HEK293 (cell line): ENCODE data around the gene DNMBP.

Source experiments
- CTCF ChIA-PET: fragments of 350-600 bp; formaldehyde crosslinking; extraction: SDS; loops from one replicate; lab custom pipeline; 2021; ENCODE audit warnings: antibody characterized with exemption; lab: Yijun Ruan, JAX
- POLR2A ChIA-PET: fragments of 300-600 bp; formaldehyde crosslinking; extraction: SDS; loops from one replicate; lab custom pipeline; 2020; ENCODE audit warnings: antibody characterized with exemption, inconsistent platforms; lab: Yijun Ruan, JAX
- H3K27ac ChIP-seq: fragments of 200-500 bp; sonication (Bioruptor generic); 2 replicates; pipeline ENCODE4 v1.5.1; 2014; ENCODE audit warnings: low read depth, low read length, control low read depth, inconsistent platforms; ENCODE audit errors: extremely low read depth
- H3K36me3 ChIP-seq, 2 experiments: fragments of 200-500 bp in 1 of 2; sonication (Bioruptor generic) in 1 of 2; 1 replicate in 1 of 2; 2 replicates in 1 of 2; pipeline ENCODE4 v1.5.1; 2014 to 2017; ENCODE audit warnings: inconsistent platforms in 2 of 2, low read length in 2 of 2; ENCODE audit not compliant: control insufficient read depth in 2 of 2, insufficient read depth in 1 of 2
- H3K4me1 ChIP-seq: fragments of 200-500 bp; sonication (Bioruptor generic); 2 replicates; pipeline ENCODE4 v1.5.1; 2014; ENCODE audit warnings: mild to moderate bottlenecking, low read length, inconsistent platforms; ENCODE audit not compliant: control insufficient read depth, insufficient read depth
- H3K4me3 ChIP-seq: 2 replicates; pipeline ENCODE4 v1.5.1; 2011; ENCODE audit warnings: low read depth, mild to moderate bottlenecking, control low read depth, low read length, moderate library complexity
- H3K9me3 ChIP-seq: fragments of 200-500 bp; sonication (Bioruptor generic); 2 replicates; pipeline ENCODE4 v1.5.1; 2014; ENCODE audit warnings: low read depth, low read length, inconsistent platforms; ENCODE audit not compliant: control insufficient read depth, insufficient read depth
- KLF10 ChIP-seq: fragments of 450-650 bp; IDR thresholded peaks from 2 replicates; pipeline ENCODE4 v1.5.1; 2018; ENCODE audit warnings: missing biosample characterization, mild to moderate bottlenecking, missing genetic modification characterization
- ZFP3 ChIP-seq: fragments of 450-650 bp; formaldehyde crosslinking; IDR thresholded peaks from 2 replicates; pipeline ENCODE4 v1.5.1; 2016; ENCODE audit warnings: low read depth, missing biosample characterization, missing genetic modification characterization
- ZNF112 ChIP-seq: fragments of 450-650 bp; formaldehyde crosslinking; IDR thresholded peaks from 2 replicates; pipeline ENCODE4 v1.5.0; 2017; ENCODE audit warnings: missing biosample characterization, missing genetic modification characterization
- ZNF132 ChIP-seq: fragments of 450-650 bp; formaldehyde crosslinking; IDR thresholded peaks from 2 replicates; pipeline ENCODE4 v1.5.1; 2017; ENCODE audit warnings: missing biosample characterization, missing genetic modification characterization, borderline replicate concordance
- ZNF155 ChIP-seq: fragments of 450-650 bp; formaldehyde crosslinking; IDR thresholded peaks from 2 replicates; pipeline ENCODE4 v1.5.1; 2016; ENCODE audit warnings: missing biosample characterization, missing genetic modification characterization
- ZNF175 ChIP-seq: fragments of 450-650 bp; formaldehyde crosslinking; IDR thresholded peaks from 2 replicates; pipeline ENCODE4 v1.5.1; 2016; ENCODE audit warnings: missing biosample characterization, missing genetic modification characterization
- ZNF221 ChIP-seq: fragments of 450-650 bp; formaldehyde crosslinking; IDR thresholded peaks from 2 replicates; pipeline ENCODE4 v1.5.1; 2017; ENCODE audit warnings: missing biosample characterization, missing genetic modification characterization, borderline replicate concordance
- ZNF292 ChIP-seq: fragments of 450-650 bp; formaldehyde crosslinking; IDR thresholded peaks from 2 replicates; pipeline ENCODE4 v1.5.1; 2016; ENCODE audit warnings: low read depth, missing biosample characterization, missing genetic modification characterization, borderline replicate concordance
- ZNF341 ChIP-seq: fragments of 450-650 bp; formaldehyde crosslinking; IDR thresholded peaks from 2 replicates; pipeline ENCODE4; 2016; ENCODE audit warnings: low read depth, missing biosample characterization, missing genetic modification characterization
- ZNF501 ChIP-seq: fragments of 450-650 bp; formaldehyde crosslinking; IDR thresholded peaks from 2 replicates; pipeline ENCODE4 v1.5.1; 2016; ENCODE audit warnings: missing biosample characterization, missing genetic modification characterization
- ZNF530 ChIP-seq: fragments of 450-650 bp; formaldehyde crosslinking; IDR thresholded peaks from 2 replicates; pipeline ENCODE4 v1.5.1; 2016; ENCODE audit warnings: low read depth, missing biosample characterization, missing genetic modification characterization
- ZNF549 ChIP-seq: fragments of 450-650 bp; IDR thresholded peaks from 2 replicates; pipeline ENCODE4 v1.5.1; 2018; ENCODE audit warnings: missing biosample characterization, missing genetic modification characterization, mild to moderate bottlenecking, inconsistent platforms, moderate library complexity
- ZNF707 ChIP-seq: fragments of 450-650 bp; formaldehyde crosslinking; IDR thresholded peaks from 2 replicates; pipeline ENCODE4 v1.5.1; 2016; ENCODE audit warnings: missing biosample characterization, missing genetic modification characterization
- ZNF776 ChIP-seq: fragments of 450-650 bp; formaldehyde crosslinking; IDR thresholded peaks from 2 replicates; pipeline ENCODE4 v1.5.0; 2017; ENCODE audit warnings: missing biosample characterization, missing genetic modification characterization, borderline replicate concordance
- TF ChIP-seq, protein P1 (sequence below): fragments of 450-650 bp; formaldehyde crosslinking; IDR thresholded peaks from 2 replicates; pipeline ENCODE4 v1.5.1; 2016; ENCODE audit warnings: missing biosample characterization, missing genetic modification characterization
- TF ChIP-seq, protein P2 (sequence below): fragments of 450-650 bp; formaldehyde crosslinking; IDR thresholded peaks from 2 replicates; pipeline ENCODE4 v1.5.1; 2017; ENCODE audit warnings: missing biosample characterization, mild to moderate bottlenecking, missing genetic modification characterization, moderate library complexity
- TF ChIP-seq, protein P3 (sequence below): fragments of 450-650 bp; formaldehyde crosslinking; IDR thresholded peaks from 2 replicates; pipeline ENCODE4 v1.5.1; 2016; ENCODE audit warnings: missing biosample characterization, missing genetic modification characterization
- TF ChIP-seq, protein P4 (sequence below): fragments of 450-650 bp; formaldehyde crosslinking; IDR thresholded peaks from 2 replicates; pipeline ENCODE4 v1.5.1; 2016; ENCODE audit warnings: missing biosample characterization, missing genetic modification characterization
- TF ChIP-seq, protein P5 (sequence below): fragments of 450-650 bp; formaldehyde crosslinking; IDR thresholded peaks from 2 replicates; pipeline ENCODE4 v1.5.1; 2016; ENCODE audit warnings: missing biosample characterization, missing genetic modification characterization
- TF ChIP-seq, protein P6 (sequence below): fragments of 450-650 bp; formaldehyde crosslinking; IDR thresholded peaks from 2 replicates; pipeline ENCODE4 v1.5.1; 2016; ENCODE audit warnings: missing biosample characterization, missing genetic modification characterization, borderline replicate concordance
- TF ChIP-seq, protein P7 (sequence below): fragments of 450-650 bp; formaldehyde crosslinking; conservative IDR thresholded peaks from 2 replicates; pipeline ENCODE4 v1.5.1; 2016; ENCODE audit warnings: low read depth, missing biosample characterization, missing genetic modification characterization

Gene DNMBP

DNA sequence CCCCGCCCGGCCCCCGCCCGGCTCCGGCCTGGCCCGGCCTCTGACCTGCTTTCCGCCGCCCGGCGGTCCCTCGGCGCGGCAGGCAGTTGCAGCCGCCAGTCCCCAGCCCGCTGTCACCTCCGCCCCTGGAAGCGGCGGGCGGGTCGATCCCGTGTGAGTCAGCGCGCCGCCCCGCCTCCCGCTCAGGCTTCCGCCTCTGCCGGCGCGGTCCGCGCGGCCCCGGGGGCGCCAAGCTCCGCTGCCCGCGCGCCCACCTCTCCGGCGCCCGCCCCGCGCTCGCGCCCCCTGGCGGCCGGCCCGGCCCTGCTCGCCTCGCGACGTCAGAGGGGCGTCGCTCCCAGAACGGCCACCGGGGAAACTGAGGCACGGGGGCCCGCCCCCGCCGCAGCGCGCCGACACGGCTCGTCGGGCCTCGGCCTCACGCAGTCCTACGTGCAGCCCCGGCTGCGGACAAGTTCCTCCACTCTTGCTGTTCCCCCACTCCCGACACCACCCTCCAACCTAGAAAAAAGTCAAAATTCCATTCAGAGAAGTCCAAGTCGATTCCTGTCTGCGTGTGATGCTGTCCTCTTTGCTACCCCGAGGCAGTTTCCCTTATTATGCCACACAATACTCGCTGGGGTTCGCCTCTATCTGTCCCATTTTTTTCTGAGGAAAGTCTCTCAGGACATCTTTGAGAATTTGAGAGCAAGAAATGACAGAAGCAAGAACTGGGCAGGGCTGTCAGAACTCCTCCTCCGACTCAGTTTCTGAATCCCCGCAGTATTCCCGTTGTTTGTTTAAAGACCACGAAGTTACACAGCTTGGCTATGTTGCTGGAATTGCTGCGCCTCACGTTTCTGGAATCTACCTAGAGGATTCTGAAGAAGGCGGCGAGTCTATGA lies at the start of gene DNMBP (continued):
- TF ChIP-seq, protein P1, sequence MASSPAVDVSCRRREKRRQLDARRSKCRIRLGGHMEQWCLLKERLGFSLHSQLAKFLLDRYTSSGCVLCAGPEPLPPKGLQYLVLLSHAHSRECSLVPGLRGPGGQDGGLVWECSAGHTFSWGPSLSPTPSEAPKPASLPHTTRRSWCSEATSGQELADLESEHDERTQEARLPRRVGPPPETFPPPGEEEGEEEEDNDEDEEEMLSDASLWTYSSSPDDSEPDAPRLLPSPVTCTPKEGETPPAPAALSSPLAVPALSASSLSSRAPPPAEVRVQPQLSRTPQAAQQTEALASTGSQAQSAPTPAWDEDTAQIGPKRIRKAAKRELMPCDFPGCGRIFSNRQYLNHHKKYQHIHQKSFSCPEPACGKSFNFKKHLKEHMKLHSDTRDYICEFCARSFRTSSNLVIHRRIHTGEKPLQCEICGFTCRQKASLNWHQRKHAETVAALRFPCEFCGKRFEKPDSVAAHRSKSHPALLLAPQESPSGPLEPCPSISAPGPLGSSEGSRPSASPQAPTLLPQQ: peak; percentile 25; the same call in 1 of the 2 replicates
- TF ChIP-seq ZNF341 (tag by site-specific recombination): peak; percentile 94
- no peak for TF ChIP-seq ZNF776
- no peak for TF ChIP-seq ZFP3 (tag by site-specific recombination)
- TF ChIP-seq, protein P2, sequence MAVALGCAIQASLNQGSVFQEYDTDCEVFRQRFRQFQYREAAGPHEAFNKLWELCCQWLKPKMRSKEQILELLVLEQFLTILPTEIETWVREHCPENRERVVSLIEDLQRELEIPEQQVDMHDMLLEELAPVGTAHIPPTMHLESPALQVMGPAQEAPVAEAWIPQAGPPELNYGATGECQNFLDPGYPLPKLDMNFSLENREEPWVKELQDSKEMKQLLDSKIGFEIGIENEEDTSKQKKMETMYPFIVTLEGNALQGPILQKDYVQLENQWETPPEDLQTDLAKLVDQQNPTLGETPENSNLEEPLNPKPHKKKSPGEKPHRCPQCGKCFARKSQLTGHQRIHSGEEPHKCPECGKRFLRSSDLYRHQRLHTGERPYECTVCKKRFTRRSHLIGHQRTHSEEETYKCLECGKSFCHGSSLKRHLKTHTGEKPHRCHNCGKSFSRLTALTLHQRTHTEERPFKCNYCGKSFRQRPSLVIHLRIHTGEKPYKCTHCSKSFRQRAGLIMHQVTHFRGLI (tag by site-specific recombination): no peak
- TF ChIP-seq ZNF175 (tag by site-specific recombination): no peak
- TF ChIP-seq, protein P3, sequence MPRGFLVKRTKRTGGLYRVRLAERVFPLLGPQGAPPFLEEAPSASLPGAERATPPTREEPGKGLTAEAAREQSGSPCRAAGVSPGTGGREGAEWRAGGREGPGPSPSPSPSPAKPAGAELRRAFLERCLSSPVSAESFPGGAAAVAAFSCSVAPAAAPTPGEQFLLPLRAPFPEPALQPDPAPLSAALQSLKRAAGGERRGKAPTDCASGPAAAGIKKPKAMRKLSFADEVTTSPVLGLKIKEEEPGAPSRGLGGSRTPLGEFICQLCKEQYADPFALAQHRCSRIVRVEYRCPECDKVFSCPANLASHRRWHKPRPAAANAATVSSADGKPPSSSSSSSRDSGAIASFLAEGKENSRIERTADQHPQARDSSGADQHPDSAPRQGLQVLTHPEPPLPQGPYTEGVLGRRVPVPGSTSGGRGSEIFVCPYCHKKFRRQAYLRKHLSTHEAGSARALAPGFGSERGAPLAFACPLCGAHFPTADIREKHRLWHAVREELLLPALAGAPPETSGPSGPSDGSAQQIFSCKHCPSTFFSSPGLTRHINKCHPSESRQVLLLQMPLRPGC (tag by site-specific recombination): no peak
- TF ChIP-seq, protein P4, sequence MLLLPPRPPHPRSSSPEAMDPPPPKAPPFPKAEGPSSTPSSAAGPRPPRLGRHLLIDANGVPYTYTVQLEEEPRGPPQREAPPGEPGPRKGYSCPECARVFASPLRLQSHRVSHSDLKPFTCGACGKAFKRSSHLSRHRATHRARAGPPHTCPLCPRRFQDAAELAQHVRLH: no peak
- no peak for TF ChIP-seq ZNF549 (tag by site-specific recombination)
- TF ChIP-seq KLF10: no peak
- no peak for TF ChIP-seq ZNF292 (tag by site-specific recombination)

DNA sequence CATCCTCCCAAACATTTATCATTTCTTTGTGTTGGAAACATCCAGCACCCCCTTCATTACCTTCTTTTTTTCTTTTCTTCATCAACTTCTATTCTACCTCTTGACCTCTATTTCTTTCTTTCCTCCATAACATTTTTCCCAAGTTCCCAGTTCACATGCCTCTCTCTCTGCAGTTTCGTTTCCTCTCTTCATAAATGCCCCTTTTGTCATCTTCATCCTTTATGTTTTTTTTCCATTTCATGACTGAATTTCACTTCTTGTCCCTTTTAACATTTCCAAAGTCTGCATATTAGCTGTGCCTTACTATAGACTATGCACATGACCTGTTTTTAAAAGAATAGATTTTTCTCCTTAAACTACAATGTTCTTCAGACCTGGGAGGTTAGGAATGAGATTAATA lies 48.2 kb upstream of the DNMBP start:
- CTCF ChIA-PET: interaction anchor here (0.9 to 1.1 kb wide), 3 partner anchors 11 to 212 kb away, joined by 3 to 4 read pairs (median 4); no protein-coding TSS in a partner anchor
- Histone ChIP-seq H3K4me3 (no peak overlapping the region), H3K9me3 (no peaks in the 10 kb centered on the region; the same call in 1 of the 2 replicates), H3K4me1 (no peaks in the 10 kb centered on the region), H3K27ac (no peak overlapping the region), H3K36me3 (no peaks in the 10 kb centered on the region)
- POLR2A ChIA-PET: no interaction called here
- TF ChIP-seq ZNF132 (no peak), ZNF112 (tag by site-specific recombination) (no peak), ZNF155 (tag by site-specific recombination) (no peak), ZNF221 (tag by site-specific recombination) (no peak), ZNF707 (tag by site-specific recombination) (no peak), ZNF501 (tag by site-specific recombination) (no peak), ZNF530 (tag by site-specific recombination) (no peak)
- TF ChIP-seq, protein P4: no peak
- TF ChIP-seq, protein P5, sequence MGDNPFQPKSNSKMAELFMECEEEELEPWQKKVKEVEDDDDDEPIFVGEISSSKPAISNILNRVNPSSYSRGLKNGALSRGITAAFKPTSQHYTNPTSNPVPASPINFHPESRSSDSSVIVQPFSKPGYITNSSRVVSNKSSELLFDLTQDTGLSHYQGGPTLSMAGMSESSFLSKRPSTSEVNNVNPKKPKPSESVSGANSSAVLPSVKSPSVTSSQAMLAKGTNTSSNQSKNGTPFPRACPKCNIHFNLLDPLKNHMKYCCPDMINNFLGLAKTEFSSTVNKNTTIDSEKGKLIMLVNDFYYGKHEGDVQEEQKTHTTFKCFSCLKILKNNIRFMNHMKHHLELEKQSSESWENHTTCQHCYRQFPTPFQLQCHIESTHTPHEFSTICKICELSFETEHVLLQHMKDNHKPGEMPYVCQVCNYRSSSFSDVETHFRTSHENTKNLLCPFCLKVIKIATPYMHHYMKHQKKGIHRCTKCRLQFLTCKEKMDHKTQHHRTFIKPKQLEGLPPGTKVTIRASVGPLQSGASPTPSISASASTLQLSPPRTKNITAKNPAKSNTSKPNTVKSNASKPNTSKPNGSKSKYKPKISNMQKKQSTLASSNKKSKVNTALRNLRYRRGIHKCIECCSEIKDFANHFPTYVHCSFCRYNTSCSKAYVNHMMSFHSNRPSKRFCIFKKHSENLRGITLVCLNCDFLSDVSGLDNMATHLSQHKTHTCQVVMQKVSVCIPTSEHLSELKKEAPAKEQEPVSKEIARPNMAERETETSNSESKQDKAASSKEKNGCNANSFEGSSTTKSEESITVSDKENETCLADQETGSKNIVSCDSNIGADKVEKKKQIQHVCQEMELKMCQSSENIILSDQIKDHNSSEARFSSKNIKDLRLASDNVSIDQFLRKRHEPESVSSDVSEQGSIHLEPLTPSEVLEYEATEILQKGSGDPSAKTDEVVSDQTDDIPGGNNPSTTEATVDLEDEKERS: no peak
- TF ChIP-seq, protein P6, sequence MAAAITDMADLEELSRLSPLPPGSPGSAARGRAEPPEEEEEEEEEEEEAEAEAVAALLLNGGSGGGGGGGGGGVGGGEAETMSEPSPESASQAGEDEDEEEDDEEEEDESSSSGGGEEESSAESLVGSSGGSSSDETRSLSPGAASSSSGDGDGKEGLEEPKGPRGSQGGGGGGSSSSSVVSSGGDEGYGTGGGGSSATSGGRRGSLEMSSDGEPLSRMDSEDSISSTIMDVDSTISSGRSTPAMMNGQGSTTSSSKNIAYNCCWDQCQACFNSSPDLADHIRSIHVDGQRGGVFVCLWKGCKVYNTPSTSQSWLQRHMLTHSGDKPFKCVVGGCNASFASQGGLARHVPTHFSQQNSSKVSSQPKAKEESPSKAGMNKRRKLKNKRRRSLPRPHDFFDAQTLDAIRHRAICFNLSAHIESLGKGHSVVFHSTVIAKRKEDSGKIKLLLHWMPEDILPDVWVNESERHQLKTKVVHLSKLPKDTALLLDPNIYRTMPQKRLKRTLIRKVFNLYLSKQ: no peak
- TF ChIP-seq, protein P7, sequence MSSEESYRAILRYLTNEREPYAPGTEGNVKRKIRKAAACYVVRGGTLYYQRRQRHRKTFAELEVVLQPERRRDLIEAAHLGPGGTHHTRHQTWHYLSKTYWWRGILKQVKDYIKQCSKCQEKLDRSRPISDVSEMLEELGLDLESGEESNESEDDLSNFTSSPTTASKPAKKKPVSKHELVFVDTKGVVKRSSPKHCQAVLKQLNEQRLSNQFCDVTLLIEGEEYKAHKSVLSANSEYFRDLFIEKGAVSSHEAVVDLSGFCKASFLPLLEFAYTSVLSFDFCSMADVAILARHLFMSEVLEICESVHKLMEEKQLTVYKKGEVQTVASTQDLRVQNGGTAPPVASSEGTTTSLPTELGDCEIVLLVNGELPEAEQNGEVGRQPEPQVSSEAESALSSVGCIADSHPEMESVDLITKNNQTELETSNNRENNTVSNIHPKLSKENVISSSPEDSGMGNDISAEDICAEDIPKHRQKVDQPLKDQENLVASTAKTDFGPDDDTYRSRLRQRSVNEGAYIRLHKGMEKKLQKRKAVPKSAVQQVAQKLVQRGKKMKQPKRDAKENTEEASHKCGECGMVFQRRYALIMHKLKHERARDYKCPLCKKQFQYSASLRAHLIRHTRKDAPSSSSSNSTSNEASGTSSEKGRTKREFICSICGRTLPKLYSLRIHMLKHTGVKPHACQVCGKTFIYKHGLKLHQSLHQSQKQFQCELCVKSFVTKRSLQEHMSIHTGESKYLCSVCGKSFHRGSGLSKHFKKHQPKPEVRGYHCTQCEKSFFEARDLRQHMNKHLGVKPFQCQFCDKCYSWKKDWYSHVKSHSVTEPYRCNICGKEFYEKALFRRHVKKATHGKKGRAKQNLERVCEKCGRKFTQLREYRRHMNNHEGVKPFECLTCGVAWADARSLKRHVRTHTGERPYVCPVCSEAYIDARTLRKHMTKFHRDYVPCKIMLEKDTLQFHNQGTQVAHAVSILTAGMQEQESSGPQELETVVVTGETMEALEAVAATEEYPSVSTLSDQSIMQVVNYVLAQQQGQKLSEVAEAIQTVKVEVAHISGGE: no peak
